Measurements from ENCODE around the gene PRPF8.
"Not testable (repeated sequence)": the region's sequence is repeated elsewhere in the genome, so short reads cannot be mapped to it uniquely, and the experiment has no call there.

The PRPF8 gene

GRCh38 chr17:1684378-1685189 lies at the start of gene PRPF8:
Gene PRPF8, minus strand, starts transcription at chr17:1684867. Its CDS starts 296 bp downstream, at chr17:1684571.
- DNase-seq = peak; percentile 98 to 99

GRCh38 chr17:1733759-1734158 lies 49.1 kb upstream of the PRPF8 start:
- no peak for DNase-seq

- DNase-seq = no peak
These were observed 48.2 kb upstream of the PRPF8 start for GRCh38 chr17:1732833-1733321.

GRCh38 chr17:1732241-1732832 lies 47.7 kb upstream of the PRPF8 start:
- no peak for DNase-seq

- DNase-seq = no peak
These were observed 46.5 kb upstream of the PRPF8 start for GRCh38 chr17:1731194-1731506.

GRCh38 chr17:1730326-1731193 lies 45.9 kb upstream of the PRPF8 start:
- DNase-seq = no peak

GRCh38 chr17:1729966-1730325 lies 45.3 kb upstream of the PRPF8 start:
- DNase-seq = no peak

GRCh38 chr17:1727876-1728630 lies 43.4 kb upstream of the PRPF8 start:
- DNase-seq = no peak

GRCh38 chr17:1727258-1727789 lies 42.7 kb upstream of the PRPF8 start:
- no peak for DNase-seq

- no peak for DNase-seq
These were observed 42.1 kb upstream of the PRPF8 start for GRCh38 chr17:1726626-1727257.

- no peak for DNase-seq
These were observed 41.2 kb upstream of the PRPF8 start for GRCh38 chr17:1725642-1726511.

GRCh38 chr17:1724869-1725641 lies 40.4 kb upstream of the PRPF8 start:
- DNase-seq = no peak

GRCh38 chr17:1724351-1724868 lies 39.7 kb upstream of the PRPF8 start, which contains the start of gene WDR81:
Gene WDR81, plus strand, starts transcription at chr17:1724704. Its CDS starts 256 bp downstream, at chr17:1724960.
- DNase-seq = peak; percentile 81 to 86

GRCh38 chr17:1722022-1722421 lies 37.4 kb upstream of the PRPF8 start:
- not testable (repeated sequence) for DNase-seq

- peak; percentile 62 to 75 for DNase-seq
These were observed 36.3 kb upstream of the PRPF8 start for GRCh38 chr17:1720856-1721386.

- DNase-seq = no peak
These were observed 33.9 kb upstream of the PRPF8 start for GRCh38 chr17:1718362-1719165.

- DNase-seq = peak; percentile 91
These were observed 32.4 kb upstream of the PRPF8 start for GRCh38 chr17:1716912-1717695.

Measured in CD4-positive, alpha-beta T cell treated with Interferon alpha-2 for 1 hour (primary cell).